ENCODE results near the gene FBN2.

The FBN2 gene

DNA sequence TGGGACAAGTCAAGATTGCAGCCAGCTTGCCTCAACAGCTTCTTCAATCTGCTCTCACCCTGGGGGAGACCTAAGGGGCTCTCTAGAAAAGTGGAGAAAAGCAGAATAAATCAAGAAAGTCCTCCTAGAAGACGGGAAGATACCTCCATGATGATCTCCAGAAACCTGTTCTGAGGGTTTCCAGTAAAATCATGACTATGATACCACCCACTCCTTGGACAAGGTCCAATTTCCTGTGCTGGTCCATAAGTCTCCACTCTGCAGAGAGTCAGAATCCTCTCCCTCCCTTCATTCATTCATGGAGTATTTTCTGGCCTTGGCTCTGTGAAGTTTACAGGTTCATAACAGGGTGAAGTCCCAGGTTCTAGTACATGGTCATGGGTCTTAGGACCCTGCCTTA is 285.8 kb downstream of the FBN2 start:
- TF ChIP-seq, protein P1, sequence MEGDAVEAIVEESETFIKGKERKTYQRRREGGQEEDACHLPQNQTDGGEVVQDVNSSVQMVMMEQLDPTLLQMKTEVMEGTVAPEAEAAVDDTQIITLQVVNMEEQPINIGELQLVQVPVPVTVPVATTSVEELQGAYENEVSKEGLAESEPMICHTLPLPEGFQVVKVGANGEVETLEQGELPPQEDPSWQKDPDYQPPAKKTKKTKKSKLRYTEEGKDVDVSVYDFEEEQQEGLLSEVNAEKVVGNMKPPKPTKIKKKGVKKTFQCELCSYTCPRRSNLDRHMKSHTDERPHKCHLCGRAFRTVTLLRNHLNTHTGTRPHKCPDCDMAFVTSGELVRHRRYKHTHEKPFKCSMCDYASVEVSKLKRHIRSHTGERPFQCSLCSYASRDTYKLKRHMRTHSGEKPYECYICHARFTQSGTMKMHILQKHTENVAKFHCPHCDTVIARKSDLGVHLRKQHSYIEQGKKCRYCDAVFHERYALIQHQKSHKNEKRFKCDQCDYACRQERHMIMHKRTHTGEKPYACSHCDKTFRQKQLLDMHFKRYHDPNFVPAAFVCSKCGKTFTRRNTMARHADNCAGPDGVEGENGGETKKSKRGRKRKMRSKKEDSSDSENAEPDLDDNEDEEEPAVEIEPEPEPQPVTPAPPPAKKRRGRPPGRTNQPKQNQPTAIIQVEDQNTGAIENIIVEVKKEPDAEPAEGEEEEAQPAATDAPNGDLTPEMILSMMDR (IDR thresholded peaks at IDR 0.05; ENCODE audit: low read depth, low read length, missing control alignments) = no peak
- no peak for DNase-seq (ENCODE audit: low read depth)
- H3K4me3 ChIP-seq (ENCODE audit: low read depth, low read length) = no peak overlapping the region

DNA sequence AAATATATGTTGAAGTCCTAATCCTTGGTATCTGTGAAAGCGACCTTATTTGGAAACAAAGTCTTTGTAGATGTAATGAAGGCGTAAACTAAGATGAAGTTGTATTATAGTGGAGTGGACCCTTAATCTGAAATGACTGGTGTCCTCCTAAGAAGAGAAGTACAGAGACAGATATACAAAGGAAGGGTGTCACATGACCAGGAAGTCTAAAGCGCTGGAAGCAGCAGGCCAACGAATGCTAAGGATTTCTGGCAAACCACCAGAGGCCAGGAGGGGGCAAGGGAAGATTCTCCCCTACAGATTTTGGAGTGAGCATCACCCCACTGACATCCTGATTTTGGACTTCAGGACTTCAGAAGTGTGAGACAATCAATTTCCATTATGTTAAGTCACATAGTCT is 292.1 kb downstream of the FBN2 start:
- no peak overlapping the region for H3K4me3 ChIP-seq (ENCODE audit: low read depth, low read length)
- TF ChIP-seq, protein P1 (IDR thresholded peaks at IDR 0.05; ENCODE audit: low read depth, low read length, missing control alignments) = no peak
- no peak for DNase-seq (ENCODE audit: low read depth)

DNA sequence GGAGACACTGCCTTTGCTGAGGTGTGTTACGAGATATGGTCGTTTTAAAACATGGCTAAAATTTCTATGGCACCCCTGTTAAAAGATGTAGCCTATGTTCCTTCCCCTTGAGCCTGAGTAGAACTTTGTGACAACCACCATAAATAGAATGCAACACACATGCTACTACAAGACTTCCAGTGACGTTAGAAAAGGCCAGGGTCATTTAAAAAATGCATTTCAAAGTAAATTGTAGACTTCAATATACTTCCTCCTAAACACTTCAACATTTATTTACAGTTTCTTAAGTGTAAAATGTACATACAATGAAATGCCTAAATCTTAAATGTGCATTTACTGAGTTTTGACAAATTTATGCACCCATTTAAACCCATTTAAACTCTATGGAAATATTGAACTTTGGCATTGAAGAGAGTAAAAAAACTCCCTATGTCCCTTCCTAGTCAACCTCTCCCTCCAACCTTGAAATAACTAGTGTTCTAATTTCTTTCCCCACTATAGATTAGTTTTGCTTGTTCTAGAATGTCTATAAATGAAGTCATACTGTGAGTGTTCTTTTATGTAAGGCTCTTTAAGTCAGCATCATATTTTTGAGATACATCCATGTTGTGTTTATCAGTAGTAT is 294.0 kb downstream of the FBN2 start:
- H3K4me3 ChIP-seq (ENCODE audit: low read depth, low read length) = no peak overlapping the region
- TF ChIP-seq, protein P1 (IDR thresholded peaks at IDR 0.05; ENCODE audit: low read depth, low read length, missing control alignments) = no peak
- DNase-seq (ENCODE audit: low read depth) = no peak

DNA sequence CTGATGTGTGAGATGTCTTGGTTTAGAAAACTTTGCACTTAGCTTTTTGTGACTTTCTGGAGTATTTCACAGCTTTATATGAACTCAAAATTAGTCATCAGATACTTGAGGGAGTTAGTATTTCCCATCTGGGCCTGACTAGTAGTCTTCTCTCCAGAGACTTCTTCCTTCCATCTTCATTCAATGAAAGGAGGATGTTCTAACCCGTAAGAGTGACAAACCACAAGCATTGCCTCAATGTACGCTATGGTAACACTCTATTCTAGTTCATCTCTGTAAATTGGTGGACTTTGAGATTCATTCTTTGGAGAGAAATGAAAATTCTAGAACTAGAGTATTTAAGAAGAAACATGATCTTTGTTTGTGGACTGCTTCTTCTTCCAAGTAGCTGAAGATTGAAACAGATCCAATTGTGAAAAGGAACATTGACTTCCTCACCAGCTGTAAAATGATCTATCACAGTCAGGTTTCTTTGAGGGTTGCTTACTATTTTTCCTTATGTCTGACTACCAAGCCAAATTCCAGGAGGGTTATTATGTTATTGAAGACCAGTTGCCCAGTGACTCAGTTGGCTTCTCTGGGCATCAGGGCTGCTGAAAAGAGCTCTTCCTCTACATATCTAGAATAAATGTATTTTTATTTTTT is 296.9 kb downstream of the FBN2 start:
- DNase-seq (ENCODE audit: low read depth) = no peak
- TF ChIP-seq, protein P1 (IDR thresholded peaks at IDR 0.05; ENCODE audit: low read depth, low read length, missing control alignments) = no peak
- no peak overlapping the region for H3K4me3 ChIP-seq (ENCODE audit: low read depth, low read length)

DNA sequence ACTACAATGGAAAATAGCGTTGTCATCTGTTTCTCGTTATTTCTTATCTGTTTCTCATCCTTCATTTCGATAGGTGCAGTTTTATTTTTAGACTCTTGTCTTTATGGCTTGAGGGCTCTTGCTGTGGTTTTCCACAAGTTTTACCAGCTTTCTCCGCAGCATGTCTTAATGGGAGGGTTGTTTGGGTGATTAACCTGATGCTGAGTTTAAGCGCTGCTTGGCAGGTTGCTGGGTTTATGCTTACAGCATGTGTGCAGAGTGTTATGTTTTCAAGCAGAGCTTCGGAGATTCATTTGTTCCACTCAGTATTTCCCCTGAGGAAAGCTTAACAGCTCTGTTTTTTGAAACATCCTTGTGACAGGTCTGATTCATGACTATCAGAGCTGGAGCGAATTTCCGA is 300.5 kb downstream of the FBN2 start:
- DNase-seq (ENCODE audit: low read depth) = no peak
- no peak overlapping the region for H3K4me3 ChIP-seq (ENCODE audit: low read depth, low read length)
- TF ChIP-seq, protein P1 (IDR thresholded peaks at IDR 0.05; ENCODE audit: low read depth, low read length, missing control alignments) = no peak

GRCh38 chr5:128237000-128237399 is 301.0 kb downstream of the FBN2 start:
- TF ChIP-seq, protein P1 (IDR thresholded peaks at IDR 0.05; ENCODE audit: low read depth, low read length, missing control alignments) = no peak
- H3K4me3 ChIP-seq (ENCODE audit: low read depth, low read length) = no peak overlapping the region
- no peak for DNase-seq (ENCODE audit: low read depth)

DNA sequence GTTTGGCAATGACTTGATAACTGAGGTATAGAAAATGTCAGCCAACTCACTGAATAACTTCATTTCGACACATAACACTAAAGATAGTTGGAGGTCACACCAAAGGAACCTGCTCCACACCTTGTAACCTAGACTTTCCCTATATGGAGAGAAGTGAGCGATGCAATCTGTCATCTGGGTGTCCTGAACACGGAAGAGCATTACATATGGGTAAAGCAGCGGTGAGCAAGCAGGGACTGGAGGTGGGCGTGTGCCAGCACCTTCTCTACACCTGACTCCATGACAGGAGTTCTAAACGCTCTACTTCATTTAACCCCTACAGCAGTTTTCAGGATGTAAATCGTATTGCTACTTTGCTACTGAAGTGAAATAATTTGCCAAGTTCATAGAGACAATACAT is 301.7 kb downstream of the FBN2 start:
- DNase-seq (ENCODE audit: low read depth) = no peak
- TF ChIP-seq, protein P1 (IDR thresholded peaks at IDR 0.05; ENCODE audit: low read depth, low read length, missing control alignments) = no peak
- no peak overlapping the region for H3K4me3 ChIP-seq (ENCODE audit: low read depth, low read length)

Data from GM12864 (cell line).